ENCODE measurements around the gene TRPV3. TPM values are rescaled to one million over a fixed set of nuclear protein-coding genes. Genes with fewer than 3 reads are reported as not detected.

Gene TRPV3
- total and polyA plus RNA-seq, 9 of the 15 experiments (the other 6 are each of a cell fraction or from before 2014, with no cell fraction given), result 0.03 to 0.42 (median 0.11) TPM; not detected in 1

GRCh38 chr17:3532859-3533142 is 24.8 kb downstream of the TRPV3 start:
- Histone ChIP-seq H3K79me2 (ENCODE audit: control insufficient read depth, insufficient read depth, low read length) (no peaks in the 10 kb centered on the region), H3K4me2 (ENCODE audit: insufficient read depth, low read length) (no peak overlapping the region), H4K20me1 (replicated peaks; ENCODE audit: control insufficient read depth, insufficient read depth, low read length) (no peaks in the 10 kb centered on the region), H3K36me3 (ENCODE audit: control insufficient read depth, insufficient read depth, low read length) (no peaks in the 10 kb centered on the region), H3K27ac (ENCODE audit: extremely low read depth, low read depth, low read length) (no peak overlapping the region), H3K27me3 (ENCODE audit: control insufficient read depth in 2 of 2, insufficient read depth in 2 of 2, low read length in 2 of 2) (peaks cover 16 to 57% of the 10 kb centered on the region in 2 experiments; a peak in 4 of 5 replicates), H3K4me3 (no peak overlapping the region), H2AFZ (ENCODE audit: low read depth, low read length) (no peak overlapping the region), H3K9me3 (replicated peaks; ENCODE audit: control insufficient read depth, insufficient read depth, low read depth, low read length) (no peaks in the 10 kb centered on the region), H3K4me1 (replicated peaks in 1 of 2; ENCODE audit: control insufficient read depth in 2 of 2, insufficient read depth in 2 of 2, low read length in 2 of 2) (peaks cover 0 to 8% of the 10 kb centered on the region in 2 experiments; a peak in 1 of 5 replicates), H3K9me1 (ENCODE audit: control insufficient read depth, insufficient read depth, low read length) (no peaks in the 10 kb centered on the region), H3K9ac (ENCODE audit: insufficient read depth in 1 of 2, low read depth in 2 of 2, low read length in 2 of 2) (no peak overlapping the region)
- DNase-seq (ENCODE audit: extremely low read depth in 1 of 4, low spot score in 3 of 4) (no peak), FAIRE-seq (no peak), ATAC-seq (no peak)
- TF ChIP-seq PYGO2 (tag; IDR thresholded peaks at IDR 0.05), result no peak
- no peak for TF ChIP-seq ZBTB2 (IDR thresholded peaks at IDR 0.05)
- ChIA-PET CTCF (ENCODE audit: low intra/inter-chr PET ratio) (no interaction called here), POLR2A (no interaction called here)
- BruUV-seq (replicated peaks), result no TSS peak
- in situ Hi-C loops (cut with MboI), result no loop called here
- 11% methylated on average over 9 of the region's 10 CpGs for WGBS (ENCODE audit: insufficient coverage, low coverage, missing lambda C conversion rate)
- intact Hi-C loops (cut with micrococcal nuclease), result no loop called here

GRCh38 chr17:3532106-3532858 is 25.3 kb downstream of the TRPV3 start:
- BruUV-seq (replicated peaks), result no TSS peak
- no peak for TF ChIP-seq GTF2E2 (tag; IDR thresholded peaks at IDR 0.05)
- no peak for TF ChIP-seq BCL6 (CRISPR knock-in tag; IDR thresholded peaks at IDR 0.05)
- no peak for TF ChIP-seq YY1 (IDR thresholded peaks at IDR 0.05; ENCODE audit: borderline replicate concordance in 1 of 3, control insufficient read depth in 1 of 3, extremely low read depth in 1 of 3, insufficient read depth in 3 of 3, insufficient read length in 1 of 3, insufficient replicate concordance in 2 of 3, low read depth in 1 of 3, low read length in 2 of 3)
- TF ChIP-seq ZBTB11 (CRISPR knock-in tag; IDR thresholded peaks at IDR 0.05), result no peak
- TF ChIP-seq ERF (CRISPR knock-in tag; IDR thresholded peaks at IDR 0.05), result no peak

More at GRCh38 chr17:3532106-3532858, 25.3 kb downstream of the TRPV3 start:
- H3K27ac ChIP-seq (ENCODE audit: extremely low read depth, low read depth, low read length), result no peak overlapping the region
- no peak overlapping the region for H3K9ac ChIP-seq (ENCODE audit: insufficient read depth in 1 of 2, low read depth in 2 of 2, low read length in 2 of 2)
- H3K4me1 ChIP-seq (replicated peaks in 1 of 2; ENCODE audit: control insufficient read depth in 2 of 2, insufficient read depth in 2 of 2, low read length in 2 of 2), result peaks cover 0 to 8% of the 10 kb centered on the region in 2 experiments; a peak in 1 of 5 replicates
- H3K36me3 ChIP-seq (ENCODE audit: control insufficient read depth, insufficient read depth, low read length), result no peaks in the 10 kb centered on the region
- no peak for DNase-seq (ENCODE audit: extremely low read depth in 1 of 4, low spot score in 3 of 4)
- intact Hi-C loops (cut with micrococcal nuclease), result no loop called here
- H3K9me1 ChIP-seq (ENCODE audit: control insufficient read depth, insufficient read depth, low read length), result no peaks in the 10 kb centered on the region
- ChIA-PET CTCF (ENCODE audit: low intra/inter-chr PET ratio) (no interaction called here), POLR2A (no interaction called here)
- 8% methylated on average over 23 of the region's 36 CpGs for WGBS (ENCODE audit: insufficient coverage, low coverage, missing lambda C conversion rate)
- H3K9me3 ChIP-seq (replicated peaks; ENCODE audit: control insufficient read depth, insufficient read depth, low read depth, low read length), result no peaks in the 10 kb centered on the region
- no peak overlapping the region for H3K4me3 ChIP-seq
- no peak for FAIRE-seq
- no peaks in the 10 kb centered on the region for H4K20me1 ChIP-seq (replicated peaks; ENCODE audit: control insufficient read depth, insufficient read depth, low read length)
- in situ Hi-C loops (cut with MboI), result no loop called here
- no peaks in the 10 kb centered on the region for H3K79me2 ChIP-seq (ENCODE audit: control insufficient read depth, insufficient read depth, low read length)
- ATAC-seq, result no peak
- H2AFZ ChIP-seq (ENCODE audit: low read depth, low read length), result no peak overlapping the region
- H3K4me2 ChIP-seq (ENCODE audit: insufficient read depth, low read length), result no peak overlapping the region
- peaks cover 16 to 60% of the 10 kb centered on the region in 2 experiments; a peak in 4 of 5 replicates for H3K27me3 ChIP-seq (ENCODE audit: control insufficient read depth in 2 of 2, insufficient read depth in 2 of 2, low read length in 2 of 2)
